Measurements from ENCODE around the gene TRAFD1.

The TRAFD1 gene

DNA sequence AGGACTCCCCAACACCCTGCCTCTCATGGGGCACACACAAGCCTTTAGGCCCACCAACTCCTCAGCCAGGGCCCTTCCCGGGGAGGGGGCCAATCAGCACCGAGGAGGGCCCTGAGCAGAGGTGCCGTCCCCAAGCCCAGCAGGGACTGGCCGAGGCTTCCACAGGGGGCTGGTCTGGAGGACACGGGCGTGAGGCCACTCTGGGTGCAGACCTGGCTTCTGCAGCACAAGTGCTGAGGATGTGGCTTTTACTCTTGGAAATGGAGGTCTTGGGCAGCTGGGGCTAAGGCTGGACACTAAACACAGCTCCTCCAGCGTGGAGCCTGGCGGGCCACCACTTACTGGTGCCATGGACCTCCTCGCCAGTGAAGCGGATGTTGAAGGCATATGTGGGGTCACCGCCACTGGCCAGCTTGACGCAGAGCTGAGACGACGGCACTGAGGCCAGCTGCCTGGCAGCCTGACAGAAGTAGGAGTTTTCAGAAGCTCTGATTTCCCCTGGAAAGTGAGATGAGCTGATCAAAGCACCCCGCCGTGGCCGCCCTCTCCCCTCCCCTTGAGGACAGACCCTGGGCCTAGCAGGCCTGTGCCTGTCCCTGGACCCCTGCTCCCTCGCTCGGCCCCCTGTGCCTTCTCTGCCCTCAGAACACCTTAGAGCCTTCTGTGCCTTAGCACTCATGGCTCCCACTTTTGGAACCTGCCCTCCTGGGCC, 44.0 kb downstream of the TRAFD1 start:
- no peak overlapping the region for H3K9ac ChIP-seq (ENCODE audit: low read length)
- no peaks in the 10 kb centered on the region for H3K4me1 ChIP-seq (ENCODE audit: control insufficient read depth, insufficient read depth, low read length)
- H3K9me3 ChIP-seq (ENCODE audit: control insufficient read depth, insufficient read depth, low read depth, low read length), result no peaks in the 10 kb centered on the region
- no peak overlapping the region for H3K27ac ChIP-seq (ENCODE audit: low read depth, low read length)
- peaks cover 41% of the 10 kb centered on the region for H3K36me3 ChIP-seq (ENCODE audit: control insufficient read depth, insufficient read depth, low read length)
- no peak overlapping the region for H3K4me3 ChIP-seq (ENCODE audit: low read depth, low read length)
- no peaks in the 10 kb centered on the region for H3K27me3 ChIP-seq (ENCODE audit: control insufficient read depth, insufficient read depth, low read length)

DNA sequence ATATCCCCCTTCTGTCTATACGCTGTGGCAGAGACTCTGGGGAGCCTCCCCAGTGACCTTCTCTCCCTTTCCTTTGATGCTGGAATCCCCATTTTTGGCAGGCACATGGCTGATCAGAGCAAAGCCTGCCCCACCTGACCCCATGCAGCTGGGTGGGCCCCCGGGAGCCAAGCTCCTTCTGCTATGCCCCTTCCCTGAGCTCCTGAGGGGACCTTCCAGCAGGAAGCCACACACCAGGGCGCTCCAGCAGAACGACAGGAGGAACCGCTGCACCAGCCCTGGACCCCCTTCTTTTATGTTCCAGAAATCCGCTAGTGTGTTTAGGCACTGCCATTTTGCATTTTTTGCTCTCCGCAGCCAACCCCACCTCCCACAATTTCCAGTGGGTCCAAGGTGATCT, 44.6 kb downstream of the TRAFD1 start:
- no peaks in the 10 kb centered on the region for H3K9me3 ChIP-seq (ENCODE audit: control insufficient read depth, insufficient read depth, low read depth, low read length)
- no peak overlapping the region for H3K4me3 ChIP-seq (ENCODE audit: low read depth, low read length)
- no peaks in the 10 kb centered on the region for H3K27me3 ChIP-seq (ENCODE audit: control insufficient read depth, insufficient read depth, low read length)
- H3K4me1 ChIP-seq (ENCODE audit: control insufficient read depth, insufficient read depth, low read length), result no peaks in the 10 kb centered on the region
- H3K9ac ChIP-seq (ENCODE audit: low read length), result no peak overlapping the region
- H3K27ac ChIP-seq (ENCODE audit: low read depth, low read length), result no peak overlapping the region
- H3K36me3 ChIP-seq (ENCODE audit: control insufficient read depth, insufficient read depth, low read length), result peaks cover 46% of the 10 kb centered on the region

DNA sequence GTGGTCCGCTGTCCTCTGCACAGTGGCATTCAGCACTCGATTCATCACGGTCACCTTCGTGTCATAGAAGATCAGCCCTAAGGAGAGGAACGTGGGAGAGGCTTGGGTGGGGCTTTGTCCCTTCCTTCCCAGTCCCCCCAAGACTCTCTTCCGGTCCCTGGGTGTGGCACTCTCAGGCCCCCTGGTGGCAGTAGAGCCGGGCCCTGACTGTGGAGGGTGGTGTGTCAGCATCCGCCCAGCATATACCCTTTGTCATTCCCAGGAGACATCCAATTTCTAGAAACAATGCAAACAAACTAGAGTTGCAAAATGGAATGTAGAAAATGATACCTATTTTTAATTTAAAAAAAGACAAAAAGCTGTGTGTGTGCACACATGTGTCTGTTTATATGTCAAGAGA, 45.0 kb downstream of the TRAFD1 start:
- H3K27ac ChIP-seq (ENCODE audit: low read depth, low read length), result no peak overlapping the region
- no peaks in the 10 kb centered on the region for H3K4me1 ChIP-seq (ENCODE audit: control insufficient read depth, insufficient read depth, low read length)
- no peaks in the 10 kb centered on the region for H3K9me3 ChIP-seq (ENCODE audit: control insufficient read depth, insufficient read depth, low read depth, low read length)
- H3K36me3 ChIP-seq (ENCODE audit: control insufficient read depth, insufficient read depth, low read length), result peaks cover 50% of the 10 kb centered on the region
- no peak overlapping the region for H3K4me3 ChIP-seq (ENCODE audit: low read depth, low read length)
- H3K9ac ChIP-seq (ENCODE audit: low read length), result no peak overlapping the region
- H3K27me3 ChIP-seq (ENCODE audit: control insufficient read depth, insufficient read depth, low read length), result no peaks in the 10 kb centered on the region

DNA sequence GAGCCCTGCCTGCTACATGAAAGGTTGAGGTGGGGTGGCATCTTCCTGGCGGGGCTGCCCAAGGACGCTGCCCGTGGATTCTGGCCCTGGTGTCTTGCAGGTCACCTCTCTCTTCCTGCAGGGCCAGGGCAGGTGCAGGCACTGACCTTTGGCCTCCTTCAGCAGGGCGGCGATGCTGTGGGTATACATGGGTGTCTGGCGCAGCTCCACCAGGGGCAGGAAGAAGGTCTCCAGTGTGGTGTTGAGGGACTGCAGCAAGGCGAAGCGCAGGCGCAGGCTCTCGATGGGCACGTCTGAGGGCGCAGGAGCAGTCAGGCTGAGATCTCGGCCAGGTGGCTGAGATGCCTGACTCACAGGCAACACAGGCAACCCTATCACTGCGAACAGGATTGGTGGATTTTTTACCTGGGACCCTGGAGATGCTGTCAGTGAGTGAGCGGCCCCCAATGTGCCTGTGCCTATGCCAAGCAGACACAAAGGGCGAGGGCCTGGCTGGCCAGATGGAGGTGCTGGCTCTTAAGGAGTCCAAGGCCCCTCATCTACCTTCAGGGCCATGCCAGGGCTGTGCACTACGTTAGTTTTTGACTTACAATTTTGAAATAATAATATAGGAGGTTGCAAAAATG, 45.7 kb downstream of the TRAFD1 start:
- Histone ChIP-seq H3K9me3 (ENCODE audit: control insufficient read depth, insufficient read depth, low read depth, low read length) (no peaks in the 10 kb centered on the region), H3K4me3 (ENCODE audit: low read depth, low read length) (no peak overlapping the region), H3K27me3 (ENCODE audit: control insufficient read depth, insufficient read depth, low read length) (no peaks in the 10 kb centered on the region), H3K36me3 (ENCODE audit: control insufficient read depth, insufficient read depth, low read length) (peaks cover 57% of the 10 kb centered on the region), H3K4me1 (ENCODE audit: control insufficient read depth, insufficient read depth, low read length) (no peaks in the 10 kb centered on the region), H3K27ac (ENCODE audit: low read depth, low read length) (no peak overlapping the region), H3K9ac (ENCODE audit: low read length) (no peak overlapping the region)

DNA sequence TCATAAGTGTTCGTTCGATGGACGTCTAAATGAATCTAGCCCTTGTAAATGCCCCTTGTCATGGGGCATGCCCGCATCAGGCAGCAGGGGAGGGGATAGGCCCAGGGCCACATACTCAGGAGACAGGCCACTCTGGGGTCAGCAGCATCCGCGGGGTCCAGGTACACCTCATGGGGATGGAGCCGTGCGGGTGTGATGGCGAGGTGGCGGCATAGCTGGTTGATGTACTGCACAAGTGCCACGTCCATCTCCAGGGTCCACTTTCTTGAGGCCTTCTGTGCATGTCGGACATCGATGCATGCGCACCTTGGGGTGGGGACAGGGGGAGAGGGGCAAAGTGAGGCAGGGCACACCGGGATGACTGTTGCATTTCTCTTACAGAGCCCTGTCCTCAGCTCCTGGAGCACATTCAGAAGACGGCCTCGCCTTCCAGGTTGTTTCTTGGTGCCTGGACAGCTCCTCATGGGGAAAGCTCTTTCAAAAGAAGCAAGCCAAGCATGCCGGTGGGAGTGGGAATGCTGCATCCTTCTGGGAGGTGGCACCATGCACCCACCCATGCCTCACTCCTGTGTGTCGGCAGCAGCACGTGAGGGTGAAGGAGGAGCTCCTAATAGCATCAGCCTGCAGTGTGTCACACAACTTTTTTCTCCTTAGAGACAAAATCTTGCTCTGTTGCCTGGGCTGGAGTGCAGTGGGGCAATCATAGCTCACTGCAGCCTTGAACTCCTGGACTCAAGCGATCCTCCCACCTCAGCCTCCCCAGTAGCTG, 47.4 kb downstream of the TRAFD1 start:
- no peak overlapping the region for H3K4me3 ChIP-seq (ENCODE audit: low read depth, low read length)
- H3K9ac ChIP-seq (ENCODE audit: low read length), result no peak overlapping the region
- no peak overlapping the region for H3K27ac ChIP-seq (ENCODE audit: low read depth, low read length)
- no peaks in the 10 kb centered on the region for H3K9me3 ChIP-seq (ENCODE audit: control insufficient read depth, insufficient read depth, low read depth, low read length)
- H3K27me3 ChIP-seq (ENCODE audit: control insufficient read depth, insufficient read depth, low read length), result no peaks in the 10 kb centered on the region
- no peaks in the 10 kb centered on the region for H3K4me1 ChIP-seq (ENCODE audit: control insufficient read depth, insufficient read depth, low read length)
- H3K36me3 ChIP-seq (ENCODE audit: control insufficient read depth, insufficient read depth, low read length), result peaks cover 59% of the 10 kb centered on the region

DNA sequence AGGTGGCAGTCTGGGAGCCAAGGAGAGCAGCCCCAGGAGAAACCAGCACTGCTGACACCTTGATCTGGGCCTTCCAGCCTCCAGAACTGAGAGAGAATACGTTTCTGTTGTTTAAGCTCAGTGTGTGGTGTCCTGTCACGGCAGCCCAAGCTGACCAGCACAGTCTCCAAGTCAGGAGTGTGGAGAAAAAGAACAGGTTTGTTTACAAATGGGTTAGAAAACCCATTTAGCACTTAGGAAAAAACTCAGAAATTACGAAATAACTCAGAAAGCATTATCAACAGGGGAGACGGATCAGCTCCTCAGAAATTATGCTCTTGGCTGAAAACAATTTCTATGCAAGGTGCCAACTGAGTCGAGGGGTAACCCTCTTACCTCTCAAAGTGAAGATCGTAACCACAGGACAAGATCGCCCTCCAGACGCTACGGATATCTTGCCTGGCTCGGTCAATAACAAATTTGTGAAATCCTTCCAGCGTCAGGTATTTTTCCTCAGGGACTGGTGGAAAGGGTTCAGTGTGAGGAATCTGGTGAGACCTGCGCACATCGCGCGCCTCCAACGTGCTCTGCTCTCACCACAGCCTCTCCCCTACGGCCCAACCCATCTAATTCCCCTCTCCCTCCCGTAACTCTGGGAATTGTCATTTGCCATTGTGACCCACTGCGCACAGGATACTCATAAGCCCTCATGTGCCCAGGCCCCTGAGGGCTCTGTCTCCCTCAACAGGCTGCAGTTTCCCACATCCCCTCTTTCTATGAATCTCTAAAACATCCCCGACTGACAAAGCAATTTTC, 50.2 kb downstream of the TRAFD1 start:
- Histone ChIP-seq H3K36me3 (ENCODE audit: control insufficient read depth, insufficient read depth, low read length) (peaks cover 72% of the 10 kb centered on the region), H3K4me3 (ENCODE audit: low read depth, low read length) (no peak overlapping the region), H3K4me1 (ENCODE audit: control insufficient read depth, insufficient read depth, low read length) (no peaks in the 10 kb centered on the region), H3K27me3 (ENCODE audit: control insufficient read depth, insufficient read depth, low read length) (no peaks in the 10 kb centered on the region), H3K9me3 (ENCODE audit: control insufficient read depth, insufficient read depth, low read depth, low read length) (no peaks in the 10 kb centered on the region), H3K9ac (ENCODE audit: low read length) (no peak overlapping the region), H3K27ac (ENCODE audit: low read depth, low read length) (no peak overlapping the region)

DNA sequence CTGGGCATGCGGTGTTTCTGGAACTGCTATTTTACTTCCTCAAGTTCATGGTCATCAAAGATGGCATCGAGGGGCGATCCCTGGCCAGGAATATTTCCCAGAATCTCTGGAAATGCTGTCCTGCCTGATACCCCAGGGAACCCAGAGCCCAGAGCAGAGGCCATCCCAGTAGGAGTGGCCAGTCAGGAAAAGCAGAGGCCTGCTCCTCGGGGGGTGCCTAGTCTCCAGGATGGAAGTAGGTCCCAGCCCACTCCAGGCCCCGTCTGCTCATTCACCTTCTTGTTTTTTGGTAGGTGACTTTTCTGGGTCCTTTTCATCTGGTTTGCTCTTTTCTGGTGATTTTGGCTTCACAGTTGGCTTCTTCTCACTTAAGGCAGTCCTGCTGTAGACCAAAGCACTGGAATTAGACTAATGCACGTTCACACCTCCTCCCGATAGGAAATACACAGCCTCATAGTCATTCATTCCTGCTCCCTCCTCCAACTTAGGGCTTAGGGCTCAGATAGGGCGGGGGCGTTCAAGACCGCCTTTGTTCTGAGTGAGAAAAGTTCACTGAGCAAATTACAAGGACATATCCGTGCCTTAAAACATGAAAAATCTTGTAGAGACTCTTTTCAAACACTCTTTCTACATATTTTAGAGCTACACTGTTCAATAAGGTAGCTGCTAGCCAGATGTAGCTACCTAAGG, 51.1 kb downstream of the TRAFD1 start:
- Histone ChIP-seq H3K27me3 (ENCODE audit: control insufficient read depth, insufficient read depth, low read length) (no peaks in the 10 kb centered on the region), H3K4me1 (ENCODE audit: control insufficient read depth, insufficient read depth, low read length) (no peaks in the 10 kb centered on the region), H3K9ac (ENCODE audit: low read length) (no peak overlapping the region), H3K9me3 (ENCODE audit: control insufficient read depth, insufficient read depth, low read depth, low read length) (no peaks in the 10 kb centered on the region), H3K27ac (ENCODE audit: low read depth, low read length) (no peak overlapping the region), H3K36me3 (ENCODE audit: control insufficient read depth, insufficient read depth, low read length) (peaks cover 65% of the 10 kb centered on the region), H3K4me3 (ENCODE audit: low read depth, low read length) (no peak overlapping the region)

DNA sequence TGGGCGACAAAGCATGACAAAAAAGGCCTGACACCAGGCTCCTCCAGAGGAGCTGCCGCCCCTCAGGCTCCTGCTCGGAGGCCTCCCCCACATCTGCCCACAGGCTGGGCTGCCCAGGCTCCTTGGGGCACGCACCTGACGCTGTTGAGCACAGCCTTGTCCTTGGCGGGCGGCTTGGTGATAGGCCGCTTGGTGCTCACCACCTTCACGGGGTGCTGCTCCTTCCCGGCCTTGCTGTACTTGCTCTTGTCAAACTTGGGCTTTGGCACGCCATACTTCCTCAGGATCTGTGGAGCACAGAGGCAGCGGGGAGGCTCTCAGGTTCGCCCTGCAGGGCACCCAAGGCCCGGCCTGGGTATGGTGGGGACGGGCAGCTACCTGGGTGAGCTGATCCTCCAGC, 53.4 kb downstream of the TRAFD1 start:
- H3K27me3 ChIP-seq (ENCODE audit: control insufficient read depth, insufficient read depth, low read length), result no peaks in the 10 kb centered on the region
- H3K4me1 ChIP-seq (ENCODE audit: control insufficient read depth, insufficient read depth, low read length), result peaks cover 15% of the 10 kb centered on the region
- H3K9ac ChIP-seq (ENCODE audit: low read length), result no peak overlapping the region
- no peaks in the 10 kb centered on the region for H3K9me3 ChIP-seq (ENCODE audit: control insufficient read depth, insufficient read depth, low read depth, low read length)
- no peak overlapping the region for H3K4me3 ChIP-seq (ENCODE audit: low read depth, low read length)
- H3K27ac ChIP-seq (ENCODE audit: low read depth, low read length), result no peak overlapping the region
- H3K36me3 ChIP-seq (ENCODE audit: control insufficient read depth, insufficient read depth, low read length), result peaks cover 56% of the 10 kb centered on the region

DNA sequence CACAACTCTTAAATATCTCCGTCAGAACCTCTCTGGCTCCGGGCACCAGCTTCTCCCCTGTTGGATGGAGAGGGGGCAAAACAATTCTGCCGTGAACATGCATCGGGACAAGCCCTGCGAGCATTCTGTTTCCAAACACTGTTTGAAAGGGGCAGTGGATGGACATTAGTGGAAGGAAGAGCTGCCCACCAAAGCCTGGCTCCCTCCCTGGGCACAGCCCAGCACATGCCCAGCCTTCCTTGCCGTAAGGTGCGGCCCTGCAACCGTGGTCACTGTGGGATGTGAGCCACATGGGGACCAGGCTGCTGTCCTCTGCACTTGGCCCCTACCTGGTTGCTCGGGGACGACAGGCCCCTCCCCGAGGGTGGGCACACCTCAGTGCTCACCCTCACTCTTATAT, 54.0 kb downstream of the TRAFD1 start:
- Histone ChIP-seq H3K27me3 (ENCODE audit: control insufficient read depth, insufficient read depth, low read length) (no peaks in the 10 kb centered on the region), H3K36me3 (ENCODE audit: control insufficient read depth, insufficient read depth, low read length) (peaks cover 57% of the 10 kb centered on the region), H3K9me3 (ENCODE audit: control insufficient read depth, insufficient read depth, low read depth, low read length) (no peaks in the 10 kb centered on the region), H3K27ac (ENCODE audit: low read depth, low read length) (no peak overlapping the region), H3K4me1 (ENCODE audit: control insufficient read depth, insufficient read depth, low read length) (peaks cover 20% of the 10 kb centered on the region), H3K4me3 (ENCODE audit: low read depth, low read length) (no peak overlapping the region), H3K9ac (ENCODE audit: low read length) (no peak overlapping the region)

DNA sequence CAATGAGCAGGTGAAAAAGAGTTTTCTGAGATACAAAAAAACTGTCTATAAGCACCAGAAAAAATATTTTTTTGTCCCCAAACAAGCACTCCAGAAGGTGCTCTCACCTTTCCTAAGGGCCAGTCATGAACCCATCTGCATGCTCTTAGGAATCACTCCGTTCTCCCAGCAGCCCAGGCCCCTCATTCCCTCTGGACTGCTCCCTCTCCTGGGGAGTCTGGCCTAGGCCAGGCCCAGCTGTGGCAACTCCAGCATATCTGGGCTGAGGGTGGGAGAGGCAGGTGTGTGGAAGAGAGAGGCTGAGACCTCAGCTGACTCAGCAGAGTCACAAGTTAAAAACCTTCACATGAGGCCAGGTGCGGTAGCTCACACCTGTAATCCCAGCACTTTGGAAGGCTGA, 54.6 kb downstream of the TRAFD1 start:
- Histone ChIP-seq H3K4me1 (ENCODE audit: control insufficient read depth, insufficient read depth, low read length) (peaks cover 22% of the 10 kb centered on the region), H3K36me3 (ENCODE audit: control insufficient read depth, insufficient read depth, low read length) (peaks cover 59% of the 10 kb centered on the region), H3K9me3 (ENCODE audit: control insufficient read depth, insufficient read depth, low read depth, low read length) (no peaks in the 10 kb centered on the region), H3K9ac (ENCODE audit: low read length) (no peak overlapping the region), H3K4me3 (ENCODE audit: low read depth, low read length) (no peak overlapping the region), H3K27me3 (ENCODE audit: control insufficient read depth, insufficient read depth, low read length) (no peaks in the 10 kb centered on the region), H3K27ac (ENCODE audit: low read depth, low read length) (no peak overlapping the region)
